ENCODE data around the gene DOC2A. TPM values are rescaled to one million over a fixed set of nuclear protein-coding genes. Genes with fewer than 3 reads are reported as not detected.
A peak's percentile ranks its signal among the peaks of the same experiment; 100 is the strongest.

DOC2A gene
- total RNA-seq, 2 donors from 2014 or later: 6.2 to 9.9 TPM

- peak overlapping the region; percentile 72 for H3K4me3 Mint-ChIP-seq
- peaks cover 10% of the 10 kb centered on the region for H3K27me3 Mint-ChIP-seq (ENCODE audit: insufficient read depth)
- TF ChIP-seq, protein P1, sequence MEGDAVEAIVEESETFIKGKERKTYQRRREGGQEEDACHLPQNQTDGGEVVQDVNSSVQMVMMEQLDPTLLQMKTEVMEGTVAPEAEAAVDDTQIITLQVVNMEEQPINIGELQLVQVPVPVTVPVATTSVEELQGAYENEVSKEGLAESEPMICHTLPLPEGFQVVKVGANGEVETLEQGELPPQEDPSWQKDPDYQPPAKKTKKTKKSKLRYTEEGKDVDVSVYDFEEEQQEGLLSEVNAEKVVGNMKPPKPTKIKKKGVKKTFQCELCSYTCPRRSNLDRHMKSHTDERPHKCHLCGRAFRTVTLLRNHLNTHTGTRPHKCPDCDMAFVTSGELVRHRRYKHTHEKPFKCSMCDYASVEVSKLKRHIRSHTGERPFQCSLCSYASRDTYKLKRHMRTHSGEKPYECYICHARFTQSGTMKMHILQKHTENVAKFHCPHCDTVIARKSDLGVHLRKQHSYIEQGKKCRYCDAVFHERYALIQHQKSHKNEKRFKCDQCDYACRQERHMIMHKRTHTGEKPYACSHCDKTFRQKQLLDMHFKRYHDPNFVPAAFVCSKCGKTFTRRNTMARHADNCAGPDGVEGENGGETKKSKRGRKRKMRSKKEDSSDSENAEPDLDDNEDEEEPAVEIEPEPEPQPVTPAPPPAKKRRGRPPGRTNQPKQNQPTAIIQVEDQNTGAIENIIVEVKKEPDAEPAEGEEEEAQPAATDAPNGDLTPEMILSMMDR (conservative IDR thresholded peaks at IDR 0.05): no peak
- Histone ChIP-seq H3K4me3 (ENCODE audit: low read length) (no peak overlapping the region), H3K4me1 (ENCODE audit: control insufficient read depth, insufficient read depth, low read length) (no peaks in the 10 kb centered on the region), H3K36me3 (ENCODE audit: control insufficient read depth, insufficient read depth, low read length) (peaks cover 3% of the 10 kb centered on the region), H3K9me3 (ENCODE audit: control insufficient read depth, low read length) (no peaks in the 10 kb centered on the region), H3K27ac (ENCODE audit: low read depth, low read length) (no peak overlapping the region), H3K9ac (ENCODE audit: extremely low read depth, low read length, poor library complexity, severe bottlenecking) (no peak overlapping the region), H3K27me3 (ENCODE audit: control insufficient read depth, insufficient read depth, low read length, poor library complexity, severe bottlenecking) (no peaks in the 10 kb centered on the region)
- H3K4me1 Mint-ChIP-seq: peaks cover 4% of the 10 kb centered on the region
- H3K36me3 Mint-ChIP-seq (ENCODE audit: low read depth): no peaks in the 10 kb centered on the region
- peak overlapping the region; percentile 47 for H3K27ac Mint-ChIP-seq
- WGBS, 2 experiments (ENCODE audit: insufficient coverage in 1 of 2, insufficient read length in 1 of 2): 77 to 83% methylated on average over 3 of the region's 3 CpGs
- H3K9me3 Mint-ChIP-seq: no peaks in the 10 kb centered on the region
- peak; percentile 57 for DNase-seq
Observed at GRCh38 chr16:30051518-30051917, 40.7 kb upstream of the DOC2A start.

DNA sequence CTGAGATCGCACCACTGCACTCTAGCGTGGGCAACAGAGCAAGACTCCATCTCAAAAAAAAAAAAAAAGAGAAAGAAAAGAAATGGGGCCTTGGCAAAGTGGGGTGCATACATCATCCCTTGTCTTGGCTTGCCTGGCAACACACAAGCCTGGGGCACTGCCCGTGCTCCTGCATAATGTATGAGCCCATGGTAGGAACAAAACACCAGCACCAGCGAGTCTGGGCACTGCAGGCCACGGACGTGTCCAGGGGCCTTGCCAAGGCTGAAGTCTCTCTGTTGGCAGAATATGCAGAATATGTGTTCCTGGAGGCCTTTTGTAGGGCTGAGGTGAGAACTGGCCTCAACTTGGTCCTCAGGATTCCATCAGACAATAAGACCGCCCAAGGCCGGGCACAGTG, 39.0 kb upstream of the DOC2A start:
- Mint-ChIP-seq H3K27me3 (ENCODE audit: insufficient read depth) (peaks cover 14% of the 10 kb centered on the region), H3K27ac (no peak overlapping the region), H3K9me3 (no peaks in the 10 kb centered on the region), H3K36me3 (ENCODE audit: low read depth) (no peaks in the 10 kb centered on the region), H3K4me3 (no peak overlapping the region), H3K4me1 (peaks cover 4% of the 10 kb centered on the region)
- Histone ChIP-seq H3K36me3 (ENCODE audit: control insufficient read depth, insufficient read depth, low read length) (no peaks in the 10 kb centered on the region), H3K27me3 (ENCODE audit: control insufficient read depth, insufficient read depth, low read length, poor library complexity, severe bottlenecking) (no peaks in the 10 kb centered on the region), H3K4me1 (ENCODE audit: control insufficient read depth, insufficient read depth, low read length) (no peaks in the 10 kb centered on the region), H3K9ac (ENCODE audit: extremely low read depth, low read length, poor library complexity, severe bottlenecking) (no peak overlapping the region), H3K9me3 (ENCODE audit: control insufficient read depth, low read length) (no peaks in the 10 kb centered on the region), H3K4me3 (ENCODE audit: low read length) (no peak overlapping the region), H3K27ac (ENCODE audit: low read depth, low read length) (no peak overlapping the region)
- TF ChIP-seq, protein P1 (conservative IDR thresholded peaks at IDR 0.05): no peak
- DNase-seq: no peak
- WGBS, 2 experiments (ENCODE audit: insufficient coverage in 1 of 2, insufficient read length in 1 of 2): 96 to 98% methylated on average over 8 of the region's 8 CpGs

DNA sequence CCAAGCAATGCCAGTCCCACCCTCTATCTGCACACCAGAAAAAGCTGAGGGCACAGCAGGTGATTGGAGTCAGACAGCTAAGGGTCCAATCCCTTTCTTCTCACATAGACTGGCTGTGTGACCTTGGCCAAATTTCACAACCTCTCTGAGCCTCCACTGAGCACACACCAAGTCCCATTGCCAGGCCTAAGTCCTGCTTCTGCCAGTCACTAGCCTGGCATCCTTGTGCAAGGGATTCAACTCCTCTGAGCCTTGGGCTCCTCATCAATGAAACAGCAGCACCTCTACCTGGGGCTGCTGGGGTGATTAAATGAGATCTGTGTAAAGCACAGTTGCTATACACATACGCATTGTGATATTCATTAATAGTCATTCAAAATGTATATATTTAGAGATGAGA, 35.8 kb upstream of the DOC2A start:
- H3K4me3 Mint-ChIP-seq: no peak overlapping the region
- TF ChIP-seq, protein P1 (conservative IDR thresholded peaks at IDR 0.05): no peak
- no peaks in the 10 kb centered on the region for H3K4me1 Mint-ChIP-seq
- no peaks in the 10 kb centered on the region for H3K27me3 ChIP-seq (ENCODE audit: control insufficient read depth, insufficient read depth, low read length, poor library complexity, severe bottlenecking)
- no peaks in the 10 kb centered on the region for H3K9me3 Mint-ChIP-seq
- DNase-seq: no peak
- 100% methylated on average over 1 of the region's 1 CpG; no CpG with 5 or more reads in 1 of the 2 experiments for WGBS, 2 experiments (ENCODE audit: insufficient coverage in 1 of 2, insufficient read length in 1 of 2)
- peaks cover 8% of the 10 kb centered on the region for H3K27me3 Mint-ChIP-seq (ENCODE audit: insufficient read depth)
- no peaks in the 10 kb centered on the region for H3K9me3 ChIP-seq (ENCODE audit: control insufficient read depth, low read length)
- H3K36me3 Mint-ChIP-seq (ENCODE audit: low read depth): no peaks in the 10 kb centered on the region
- no peaks in the 10 kb centered on the region for H3K4me1 ChIP-seq (ENCODE audit: control insufficient read depth, insufficient read depth, low read length)
- H3K36me3 ChIP-seq (ENCODE audit: control insufficient read depth, insufficient read depth, low read length): no peaks in the 10 kb centered on the region
- H3K9ac ChIP-seq (ENCODE audit: extremely low read depth, low read length, poor library complexity, severe bottlenecking): no peak overlapping the region
- no peak overlapping the region for H3K4me3 ChIP-seq (ENCODE audit: low read length)
- H3K27ac ChIP-seq (ENCODE audit: low read depth, low read length): no peak overlapping the region
- H3K27ac Mint-ChIP-seq: no peak overlapping the region

All from endodermal cell (in vitro differentiated cells).